Liver (tissue), 9 donors: ENCODE data around the gene MTHFSD. TPM values are rescaled to one million over a fixed set of nuclear protein-coding genes. Genes with fewer than 3 reads are reported as not detected.

Experiments
- DNase-seq: peaks from one replicate; pipeline ENCODE4 v3.0.0-alpha.2; 2017; ENCODE audit warnings: low spot score
- H3K27ac ChIP-seq, 2 donors: one replicate each; pipeline ENCODE4 v1.7.0; 2013; ENCODE audit warnings: inconsistent platforms in 2 of 2, low read length in 2 of 2, control low read depth in 1 of 2, low read depth in 1 of 2, mild to moderate bottlenecking in 1 of 2
- H3K27me3 ChIP-seq, 4 donors: one replicate each; pipeline versions ENCODE4 v1.6.1 to v1.7.0; 2013; ENCODE audit warnings: low read length in 3 of 4, inconsistent platforms in 1 of 4, mild to moderate bottlenecking in 1 of 4, moderate library complexity in 1 of 4; ENCODE audit not compliant: control insufficient read depth in 4 of 4, insufficient read depth in 4 of 4
- H3K36me3 ChIP-seq, 4 donors: one replicate each; pipeline versions ENCODE4 v1.6.1 to v1.7.0; 2013; ENCODE audit warnings: low read length in 3 of 4, mild to moderate bottlenecking in 3 of 4, low read depth in 1 of 4, moderate library complexity in 1 of 4; ENCODE audit not compliant: control insufficient read depth in 4 of 4, insufficient read depth in 3 of 4
- H3K4me1 ChIP-seq, 4 donors: one replicate each; pipeline versions ENCODE4 v1.6.1 to v1.7.0; 2013; ENCODE audit warnings: low read length in 3 of 4, mild to moderate bottlenecking in 3 of 4, moderate library complexity in 1 of 4; ENCODE audit not compliant: control insufficient read depth in 4 of 4, insufficient read depth in 4 of 4
- H3K4me3 ChIP-seq, 3 donors: one replicate each; pipeline versions ENCODE4 v1.6.1 to v1.7.0; 2013; ENCODE audit warnings: low read length in 3 of 3, control low read depth in 1 of 3, low read depth in 1 of 3, mild to moderate bottlenecking in 1 of 3
- H3K9ac ChIP-seq, 2 donors: one replicate each; pipeline ENCODE4 v1.7.0; 2013; ENCODE audit warnings: low read length in 2 of 2, mild to moderate bottlenecking in 2 of 2, moderate library complexity in 2 of 2, control low read depth in 1 of 2, low read depth in 1 of 2
- H3K9me3 ChIP-seq, 4 donors: one replicate each; pipeline versions ENCODE4 v1.6.1 to v1.7.0; 2013; ENCODE audit warnings: low read length in 3 of 4; ENCODE audit not compliant: control insufficient read depth in 4 of 4
- FOXA1 ChIP-seq: IDR thresholded peaks from 2 replicates; pipeline ENCODE4 v1.6.1; 2016; ENCODE audit warnings: antibody characterized with exemption
- GABPA ChIP-seq, 2 donors: IDR thresholded peaks in 1 of 2; conservative IDR thresholded peaks in 1 of 2; 2 replicates each; pipeline ENCODE4 v1.6.1; 2016; ENCODE audit warnings: antibody characterized with exemption in 2 of 2, mild to moderate bottlenecking in 1 of 2, moderate library complexity in 1 of 2
- HNF4A ChIP-seq, 2 donors: conservative IDR thresholded peaks; 2 replicates each; pipeline ENCODE4 v1.6.1; 2016; ENCODE audit warnings: antibody characterized with exemption in 2 of 2, mild to moderate bottlenecking in 2 of 2
- HNF4G ChIP-seq: IDR thresholded peaks from 2 replicates; pipeline ENCODE4 v1.6.1; 2016; ENCODE audit warnings: antibody characterized with exemption
- JUND ChIP-seq, 2 donors: IDR thresholded peaks; 2 replicates each; pipeline ENCODE4 v1.6.1; 2016; ENCODE audit warnings: antibody characterized with exemption in 2 of 2
- NR2F2 ChIP-seq: IDR thresholded peaks from 2 replicates; pipeline ENCODE4 v1.6.1; 2016; ENCODE audit warnings: antibody characterized with exemption
- RAD21 ChIP-seq, 2 donors: IDR thresholded peaks; 2 replicates each; pipeline ENCODE4 v1.6.1; 2016; ENCODE audit warnings: antibody characterized with exemption in 2 of 2, mild to moderate bottlenecking in 2 of 2
- RXRA ChIP-seq, 2 donors: IDR thresholded peaks; 2 replicates each; pipeline ENCODE4 v1.6.1; 2017 to 2018; ENCODE audit warnings: antibody characterized with exemption in 2 of 2, mild to moderate bottlenecking in 1 of 2
- SP1 ChIP-seq: IDR thresholded peaks from 2 replicates; pipeline ENCODE4 v1.6.1; 2018; ENCODE audit warnings: antibody characterized with exemption, mild to moderate bottlenecking
- TAF1 ChIP-seq: conservative IDR thresholded peaks from 2 replicates; pipeline ENCODE4 v1.6.1; 2016; ENCODE audit warnings: antibody characterized with exemption, mild to moderate bottlenecking
- YY1 ChIP-seq: IDR thresholded peaks from 2 replicates; pipeline ENCODE4 v1.6.1; 2016; ENCODE audit warnings: antibody characterized with exemption, mild to moderate bottlenecking
- whole genome bisulfite sequencing: extraction: QIAGEN DNeasy Blood & Tissue Kit; methylation state at CpG from one replicate; pipeline ENCODE4 v1.1.7; 2013; 5-methylcytosine and 5-hydroxymethylcytosine counted together
- polyA plus RNA-seq, 2 donors: library from polyadenylated mRNA; stranded (reverse) in 1 of 2; unstranded in 1 of 2; fragments of 200-250 nt in 1 of 2; fragments of >200 nt in 1 of 2; fragmentation: Nextera tagmentation in 1 of 2; extraction: Ambion mirVana in 1 of 2; gene quantifications; one replicate each; pipeline versions ENCODE4 v1.2.1 to v1.2.3, GENCODE V29; 2013 to 2015
- total RNA-seq, 2 donors: library from RNA; depleted of rRNA; stranded (reverse); fragments of >200 nt; gene quantifications; one replicate each; pipeline ENCODE4 v1.2.3, GENCODE V29; 2014
- TF ChIP-seq, protein P1 (sequence below): IDR thresholded peaks from 2 replicates; pipeline ENCODE4 v1.6.1; 2016; ENCODE audit warnings: antibody characterized with exemption, mild to moderate bottlenecking
- TF ChIP-seq, protein P2 (sequence below): IDR thresholded peaks from 2 replicates; pipeline ENCODE4 v1.6.1; 2016; ENCODE audit warnings: antibody characterized with exemption
- TF ChIP-seq, protein P3 (sequence below): fragments of 150-350 bp; IDR thresholded peaks from 2 replicates; pipeline ENCODE4 v1.5.1; 2017; ENCODE audit warnings: improper control_type of control experiment, low read depth, low read length; ENCODE audit not compliant: missing input control
- TF ChIP-seq, protein P4 (sequence below): IDR thresholded peaks from 2 replicates; pipeline ENCODE4 v1.6.1; 2016; ENCODE audit warnings: antibody characterized with exemption
- donor health status: healthy.
- donor health status: healthy.
- donor health status: healthy.
- donor health status: healthy.
- donor health status: healthy.

The MTHFSD gene
- total and polyA plus RNA-seq, 4 donors: 4.6 to 8.1 (median 6.5) TPM

DNA sequence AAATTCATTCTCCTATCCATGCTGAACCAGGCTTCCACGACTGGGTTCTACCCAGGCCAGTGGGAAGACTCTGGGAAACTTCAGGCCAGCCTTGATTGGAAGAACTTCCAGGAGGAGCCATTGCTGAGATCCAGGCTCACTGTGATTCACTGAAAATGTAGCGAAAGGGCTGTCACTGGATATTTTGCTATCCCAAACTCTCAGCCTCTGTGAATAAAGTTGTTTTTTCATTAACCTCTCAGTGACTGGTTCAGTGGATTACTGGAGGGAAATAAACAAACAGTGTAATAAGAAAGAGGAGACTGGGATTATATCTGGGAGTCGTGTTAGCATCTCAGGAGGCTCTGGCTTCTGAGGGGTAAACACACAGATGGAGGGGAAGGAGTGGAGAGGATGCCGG, 26.4 kb upstream of the MTHFSD start:
- WGBS: 46% methylated on average over 4 of the region's 4 CpGs
- Histone ChIP-seq H3K27ac (no peak overlapping the region), H3K9ac (no peak overlapping the region), H3K36me3 (no peaks in the 10 kb centered on the region), H3K4me1 (peaks cover 0 to 3% (median 0%) of the 10 kb centered on the region in 4 donors), H3K4me3 (no peak overlapping the region), H3K27me3 (peaks cover 6 to 24% (median 14%) of the 10 kb centered on the region in 4 donors), H3K9me3 (no peaks in the 10 kb centered on the region)
- no peak for DNase-seq
- TF ChIP-seq HNF4A (conservative IDR thresholded peaks at IDR 0.05) (no peak), JUND (IDR thresholded peaks at IDR 0.05) (no peak), NR2F2 (no peak), SP1 (no peak), GABPA (IDR thresholded peaks at IDR 0.05 in 1 of 2, conservative IDR thresholded peaks at IDR 0.05 in 1 of 2) (no peak), RXRA (IDR thresholded peaks at IDR 0.05) (no peak), FOXA1 (no peak), HNF4G (no peak), TAF1 (no peak), RAD21 (IDR thresholded peaks at IDR 0.05) (no peak), YY1 (no peak)
- TF ChIP-seq, protein P1, sequence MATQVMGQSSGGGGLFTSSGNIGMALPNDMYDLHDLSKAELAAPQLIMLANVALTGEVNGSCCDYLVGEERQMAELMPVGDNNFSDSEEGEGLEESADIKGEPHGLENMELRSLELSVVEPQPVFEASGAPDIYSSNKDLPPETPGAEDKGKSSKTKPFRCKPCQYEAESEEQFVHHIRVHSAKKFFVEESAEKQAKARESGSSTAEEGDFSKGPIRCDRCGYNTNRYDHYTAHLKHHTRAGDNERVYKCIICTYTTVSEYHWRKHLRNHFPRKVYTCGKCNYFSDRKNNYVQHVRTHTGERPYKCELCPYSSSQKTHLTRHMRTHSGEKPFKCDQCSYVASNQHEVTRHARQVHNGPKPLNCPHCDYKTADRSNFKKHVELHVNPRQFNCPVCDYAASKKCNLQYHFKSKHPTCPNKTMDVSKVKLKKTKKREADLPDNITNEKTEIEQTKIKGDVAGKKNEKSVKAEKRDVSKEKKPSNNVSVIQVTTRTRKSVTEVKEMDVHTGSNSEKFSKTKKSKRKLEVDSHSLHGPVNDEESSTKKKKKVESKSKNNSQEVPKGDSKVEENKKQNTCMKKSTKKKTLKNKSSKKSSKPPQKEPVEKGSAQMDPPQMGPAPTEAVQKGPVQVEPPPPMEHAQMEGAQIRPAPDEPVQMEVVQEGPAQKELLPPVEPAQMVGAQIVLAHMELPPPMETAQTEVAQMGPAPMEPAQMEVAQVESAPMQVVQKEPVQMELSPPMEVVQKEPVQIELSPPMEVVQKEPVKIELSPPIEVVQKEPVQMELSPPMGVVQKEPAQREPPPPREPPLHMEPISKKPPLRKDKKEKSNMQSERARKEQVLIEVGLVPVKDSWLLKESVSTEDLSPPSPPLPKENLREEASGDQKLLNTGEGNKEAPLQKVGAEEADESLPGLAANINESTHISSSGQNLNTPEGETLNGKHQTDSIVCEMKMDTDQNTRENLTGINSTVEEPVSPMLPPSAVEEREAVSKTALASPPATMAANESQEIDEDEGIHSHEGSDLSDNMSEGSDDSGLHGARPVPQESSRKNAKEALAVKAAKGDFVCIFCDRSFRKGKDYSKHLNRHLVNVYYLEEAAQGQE: no peak
- TF ChIP-seq, protein P2, sequence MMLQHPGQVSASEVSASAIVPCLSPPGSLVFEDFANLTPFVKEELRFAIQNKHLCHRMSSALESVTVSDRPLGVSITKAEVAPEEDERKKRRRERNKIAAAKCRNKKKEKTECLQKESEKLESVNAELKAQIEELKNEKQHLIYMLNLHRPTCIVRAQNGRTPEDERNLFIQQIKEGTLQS: no peak
- TF ChIP-seq, protein P3, sequence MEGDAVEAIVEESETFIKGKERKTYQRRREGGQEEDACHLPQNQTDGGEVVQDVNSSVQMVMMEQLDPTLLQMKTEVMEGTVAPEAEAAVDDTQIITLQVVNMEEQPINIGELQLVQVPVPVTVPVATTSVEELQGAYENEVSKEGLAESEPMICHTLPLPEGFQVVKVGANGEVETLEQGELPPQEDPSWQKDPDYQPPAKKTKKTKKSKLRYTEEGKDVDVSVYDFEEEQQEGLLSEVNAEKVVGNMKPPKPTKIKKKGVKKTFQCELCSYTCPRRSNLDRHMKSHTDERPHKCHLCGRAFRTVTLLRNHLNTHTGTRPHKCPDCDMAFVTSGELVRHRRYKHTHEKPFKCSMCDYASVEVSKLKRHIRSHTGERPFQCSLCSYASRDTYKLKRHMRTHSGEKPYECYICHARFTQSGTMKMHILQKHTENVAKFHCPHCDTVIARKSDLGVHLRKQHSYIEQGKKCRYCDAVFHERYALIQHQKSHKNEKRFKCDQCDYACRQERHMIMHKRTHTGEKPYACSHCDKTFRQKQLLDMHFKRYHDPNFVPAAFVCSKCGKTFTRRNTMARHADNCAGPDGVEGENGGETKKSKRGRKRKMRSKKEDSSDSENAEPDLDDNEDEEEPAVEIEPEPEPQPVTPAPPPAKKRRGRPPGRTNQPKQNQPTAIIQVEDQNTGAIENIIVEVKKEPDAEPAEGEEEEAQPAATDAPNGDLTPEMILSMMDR: no peak
- TF ChIP-seq, protein P4, sequence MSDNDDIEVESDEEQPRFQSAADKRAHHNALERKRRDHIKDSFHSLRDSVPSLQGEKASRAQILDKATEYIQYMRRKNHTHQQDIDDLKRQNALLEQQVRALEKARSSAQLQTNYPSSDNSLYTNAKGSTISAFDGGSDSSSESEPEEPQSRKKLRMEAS: no peak

DNA sequence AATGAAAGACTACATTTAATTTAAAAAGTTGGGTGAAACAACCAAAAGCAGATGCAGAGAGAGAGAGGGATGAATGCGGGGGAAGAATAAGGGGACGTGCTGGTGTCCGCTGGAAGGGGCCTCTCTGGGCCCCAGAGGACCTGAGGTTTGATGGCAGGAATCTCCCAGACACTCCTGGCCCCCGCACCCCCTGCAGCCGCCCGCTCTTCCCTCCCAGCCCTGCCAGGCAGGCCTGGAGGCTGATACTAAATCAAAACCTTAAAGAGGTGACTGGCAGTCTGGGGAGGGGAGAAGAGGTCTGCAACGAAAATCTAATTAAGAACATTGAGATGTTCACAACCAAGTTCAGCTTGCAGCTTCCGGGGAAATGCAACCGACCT, 25.7 kb upstream of the MTHFSD start:
- TF ChIP-seq JUND (IDR thresholded peaks at IDR 0.05) (no peak), SP1 (no peak), HNF4A (conservative IDR thresholded peaks at IDR 0.05) (no peak), GABPA (IDR thresholded peaks at IDR 0.05 in 1 of 2, conservative IDR thresholded peaks at IDR 0.05 in 1 of 2) (no peak)
- TF ChIP-seq, protein P2: no peak
- TF ChIP-seq, protein P3: no peak
- no peak overlapping the region for H3K4me3 ChIP-seq
- WGBS: 48% methylated on average over 9 of the region's 9 CpGs

More for the DNA sequence above, 25.7 kb upstream of the MTHFSD start:
- Histone ChIP-seq H3K27ac (no peak overlapping the region), H3K27me3 (peaks cover 6 to 27% (median 14%) of the 10 kb centered on the region in 4 donors), H3K9me3 (no peaks in the 10 kb centered on the region), H3K9ac (no peak overlapping the region), H3K4me1 (peaks cover 0 to 3% (median 3%) of the 10 kb centered on the region in 4 donors), H3K36me3 (no peaks in the 10 kb centered on the region)
- DNase-seq: no peak
